Activated effector memory CD4-positive, alpha-beta T cell treated with anti-CD3 and anti-CD28 coated beads, Interleukin-2, amount 50 U/mL, for 16 hours (primary cell): ENCODE results near the gene COX4I1.
A peak's percentile ranks its signal among the peaks of the same experiment; 100 is the strongest.
"Not testable (repeated sequence)": the region's sequence is repeated elsewhere in the genome, so short reads cannot be mapped to it uniquely, and the experiment has no call there.

Experiments used
- DNase-seq: peaks from one replicate; pipeline ENCODE4 v3.0.0-alpha.2; 2020

Gene COX4I1

DNA sequence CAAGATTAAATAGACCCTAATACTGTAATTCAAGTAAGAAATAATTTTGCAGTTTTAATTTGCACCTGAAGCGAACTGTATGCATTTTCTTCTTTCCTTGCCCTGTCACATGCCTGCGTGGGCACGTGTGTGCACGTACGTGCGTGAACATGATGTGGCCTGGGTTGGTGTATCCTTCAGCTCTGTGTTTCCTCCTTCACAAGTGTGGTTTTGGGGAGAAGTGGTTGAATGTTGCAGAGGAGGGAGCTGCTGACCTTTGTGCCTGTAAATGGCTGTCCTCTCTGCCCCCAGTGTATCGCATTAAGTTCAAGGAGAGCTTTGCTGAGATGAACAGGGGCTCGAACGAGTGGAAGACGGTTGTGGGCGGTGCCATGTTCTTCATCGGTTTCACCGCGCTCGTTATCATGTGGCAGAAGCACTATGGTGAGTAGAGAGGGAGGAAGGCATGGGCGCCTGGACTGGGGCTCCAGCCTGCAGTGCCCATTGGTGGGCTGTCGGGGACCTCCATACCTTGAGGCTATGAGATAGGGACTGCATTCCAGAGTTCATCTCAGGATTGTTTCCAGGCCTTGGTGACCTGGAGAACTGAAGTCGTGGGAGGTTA lies 6.0 kb downstream of the COX4I1 start:
- no peak for DNase-seq

DNA sequence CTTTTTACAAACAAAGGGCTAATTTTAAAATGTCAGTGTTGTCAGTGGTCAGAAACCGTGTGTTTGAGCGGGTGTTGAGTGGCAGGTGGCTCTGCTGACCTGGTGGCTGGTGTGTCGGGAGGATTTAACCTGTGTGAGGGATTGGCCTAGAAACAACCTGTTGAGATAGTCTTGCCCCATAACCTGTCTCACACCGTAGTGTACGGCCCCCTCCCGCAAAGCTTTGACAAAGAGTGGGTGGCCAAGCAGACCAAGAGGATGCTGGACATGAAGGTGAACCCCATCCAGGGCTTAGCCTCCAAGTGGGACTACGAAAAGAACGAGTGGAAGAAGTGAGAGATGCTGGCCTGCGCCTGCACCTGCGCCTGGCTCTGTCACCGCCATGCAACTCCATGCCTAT lies 7.0 kb downstream of the COX4I1 start:
- DNase-seq, result no peak

DNA sequence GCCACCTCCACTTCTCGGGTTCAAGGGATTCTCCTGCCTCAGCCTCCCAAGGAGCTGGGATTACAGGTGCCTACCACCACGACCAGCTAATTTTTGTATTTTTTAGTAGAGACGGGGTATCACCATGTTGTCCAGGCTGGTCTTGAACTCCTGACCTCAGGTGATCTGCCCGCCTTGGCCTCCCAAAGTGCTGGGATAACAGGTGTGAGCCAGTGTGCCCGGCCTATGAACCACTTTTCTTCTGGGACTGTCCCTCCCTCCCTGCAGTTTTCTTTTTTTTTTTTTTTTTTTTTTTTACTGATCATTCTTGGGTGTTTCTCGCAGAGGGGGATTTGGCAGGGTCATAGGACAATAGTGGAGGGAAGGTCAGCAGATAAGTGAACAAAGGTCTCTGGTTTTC lies 7.8 kb downstream of the COX4I1 start:
- not testable (repeated sequence) for DNase-seq

DNA sequence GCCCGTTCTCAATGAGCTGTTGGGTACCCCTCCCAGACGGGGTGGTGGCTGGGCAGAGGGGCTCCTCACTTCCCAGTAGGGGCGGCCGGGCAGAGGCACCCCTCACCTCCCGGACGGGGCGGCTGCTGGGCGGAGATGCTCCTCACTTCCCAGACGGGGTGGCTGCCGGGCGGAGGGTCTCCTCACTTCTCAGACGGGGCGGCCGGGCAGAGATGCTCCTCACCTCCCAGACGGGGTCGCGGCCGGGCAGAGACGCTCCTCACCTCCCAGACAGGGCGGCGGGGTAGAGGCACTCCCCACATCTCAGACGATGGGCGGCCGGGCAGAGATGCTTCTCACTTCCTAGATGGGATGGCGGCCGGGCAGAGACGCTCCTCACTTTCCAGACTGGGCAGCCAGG lies 8.6 kb downstream of the COX4I1 start:
- DNase-seq, result not testable (repeated sequence)

DNA sequence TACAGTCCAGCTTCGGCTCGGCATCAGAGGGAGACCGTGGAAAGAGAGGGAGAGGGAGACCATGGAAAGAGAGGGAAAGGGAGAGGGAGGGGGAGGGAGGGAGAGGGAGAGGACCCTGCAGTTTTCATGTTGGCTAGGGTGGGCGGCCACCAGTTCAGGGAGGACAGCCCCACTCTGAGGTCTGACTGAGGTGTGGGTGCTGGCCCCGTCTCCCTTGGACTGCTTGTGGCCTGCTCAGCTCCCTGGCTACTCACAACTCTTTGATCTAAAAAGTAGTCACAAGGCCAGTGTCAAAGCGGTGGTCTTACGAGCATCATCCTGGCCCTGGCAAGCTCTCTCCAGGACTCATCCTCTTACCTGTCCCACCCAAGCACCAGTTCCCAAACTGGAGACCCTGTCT lies 9.4 kb downstream of the COX4I1 start:
- DNase-seq, result no peak

DNA sequence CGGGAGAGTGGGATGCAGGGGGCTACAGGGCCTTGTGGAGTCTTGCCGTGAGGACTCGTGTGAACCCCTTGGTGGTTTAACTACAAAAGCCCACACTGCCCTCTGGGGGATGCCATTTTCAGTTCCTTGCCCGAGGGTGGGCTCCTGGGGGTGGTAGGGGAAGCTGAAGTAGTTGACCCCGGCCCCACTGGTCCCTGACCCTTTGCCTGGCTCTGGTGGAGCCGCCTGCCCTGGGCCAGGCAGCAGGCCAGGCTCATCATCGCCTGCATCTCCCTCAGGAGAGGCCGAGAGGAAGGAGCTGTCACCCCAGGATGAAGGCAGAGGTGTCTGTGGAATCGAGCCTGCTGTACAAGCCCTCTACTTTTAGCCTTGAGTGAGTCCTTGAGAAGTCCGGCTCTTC lies 10.2 kb downstream of the COX4I1 start:
- no peak for DNase-seq

DNA sequence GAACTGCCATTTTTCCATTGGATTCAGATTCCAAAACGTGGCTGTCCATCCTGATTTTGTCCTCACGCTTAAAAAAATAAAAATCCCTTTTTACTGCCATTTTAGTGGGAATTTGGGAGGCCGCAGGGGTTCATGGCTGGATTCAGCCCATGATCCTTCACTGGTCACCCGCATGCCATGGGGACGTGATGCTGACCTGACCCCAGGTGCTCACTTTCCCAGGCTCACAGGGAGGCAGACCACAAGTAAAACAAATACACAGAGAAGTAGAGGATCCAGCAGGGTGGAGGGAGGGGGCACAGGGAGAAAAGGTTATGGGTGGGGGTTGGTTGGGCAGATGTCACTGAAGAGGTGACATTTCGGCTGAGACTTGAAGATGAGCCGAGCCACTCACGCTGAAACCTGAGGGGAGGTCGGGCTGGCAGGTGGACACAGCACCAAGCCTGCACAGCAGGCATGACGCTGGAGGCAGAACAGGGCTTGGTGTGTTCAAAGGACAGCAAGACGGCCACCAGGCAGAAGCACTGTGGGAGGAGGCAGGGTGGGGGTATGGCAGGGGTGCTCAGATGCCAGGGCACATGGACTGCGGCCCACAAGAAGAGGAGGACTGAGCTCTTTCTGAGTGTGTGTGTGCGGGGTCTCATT lies 10.7 kb downstream of the COX4I1 start:
- DNase-seq, result no peak

DNA sequence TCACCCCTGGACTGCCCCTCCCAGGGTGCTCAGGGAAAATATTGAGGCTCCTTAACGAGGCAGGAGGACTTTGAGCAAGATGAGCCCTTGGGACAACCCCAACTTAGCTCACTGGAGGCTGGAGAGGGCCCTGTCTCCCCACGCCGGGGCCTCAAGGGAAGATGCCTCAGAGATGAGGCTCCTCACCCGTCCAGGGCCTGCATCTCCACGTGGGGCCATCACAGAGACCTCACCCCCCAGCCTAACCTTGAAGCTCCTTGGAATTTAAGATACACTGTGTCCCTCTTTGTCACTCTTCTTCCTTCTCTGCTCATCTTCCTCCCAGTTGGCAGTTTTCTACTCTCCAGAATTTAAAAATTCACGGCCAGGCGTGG lies 11.2 kb downstream of the COX4I1 start:
- DNase-seq, result no peak

DNA sequence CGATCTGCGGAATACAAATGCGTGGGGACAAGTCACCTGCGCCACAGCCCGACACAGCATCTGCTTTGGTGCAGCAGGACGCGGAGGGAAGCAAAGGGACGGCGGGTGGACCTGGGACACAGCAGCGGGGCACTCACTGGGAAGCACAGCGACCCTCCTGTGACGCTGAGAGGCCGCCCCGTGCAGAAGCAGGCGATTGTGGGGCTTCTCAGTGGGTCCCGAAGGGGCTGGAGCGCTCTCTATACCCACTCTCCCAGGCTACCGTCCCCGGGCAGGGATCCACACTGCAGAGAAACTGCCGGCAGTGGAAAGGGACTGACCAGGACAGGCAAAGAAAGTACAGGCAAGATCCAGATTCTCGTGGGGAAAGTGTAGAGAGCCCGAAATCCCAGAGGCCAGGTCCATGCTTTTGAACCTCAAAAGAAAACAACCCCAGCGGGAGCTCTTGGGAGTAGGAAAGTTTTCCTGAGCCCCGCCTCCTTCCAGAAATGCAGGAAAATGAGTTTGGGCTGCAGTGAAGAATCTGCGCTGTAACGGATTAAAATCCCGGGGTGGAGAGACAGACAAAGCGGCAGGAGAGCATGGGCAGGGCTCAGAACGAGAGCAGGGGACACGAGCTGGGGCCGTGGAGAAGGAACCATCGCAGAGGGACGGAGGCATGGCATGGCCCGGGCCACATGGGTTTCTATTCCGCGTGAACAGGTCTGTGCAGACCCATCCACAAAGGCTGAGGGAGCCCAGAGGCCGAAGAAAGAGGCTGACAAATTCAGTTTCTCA lies 12.7 kb downstream of the COX4I1 start:
- DNase-seq, result no peak

DNA sequence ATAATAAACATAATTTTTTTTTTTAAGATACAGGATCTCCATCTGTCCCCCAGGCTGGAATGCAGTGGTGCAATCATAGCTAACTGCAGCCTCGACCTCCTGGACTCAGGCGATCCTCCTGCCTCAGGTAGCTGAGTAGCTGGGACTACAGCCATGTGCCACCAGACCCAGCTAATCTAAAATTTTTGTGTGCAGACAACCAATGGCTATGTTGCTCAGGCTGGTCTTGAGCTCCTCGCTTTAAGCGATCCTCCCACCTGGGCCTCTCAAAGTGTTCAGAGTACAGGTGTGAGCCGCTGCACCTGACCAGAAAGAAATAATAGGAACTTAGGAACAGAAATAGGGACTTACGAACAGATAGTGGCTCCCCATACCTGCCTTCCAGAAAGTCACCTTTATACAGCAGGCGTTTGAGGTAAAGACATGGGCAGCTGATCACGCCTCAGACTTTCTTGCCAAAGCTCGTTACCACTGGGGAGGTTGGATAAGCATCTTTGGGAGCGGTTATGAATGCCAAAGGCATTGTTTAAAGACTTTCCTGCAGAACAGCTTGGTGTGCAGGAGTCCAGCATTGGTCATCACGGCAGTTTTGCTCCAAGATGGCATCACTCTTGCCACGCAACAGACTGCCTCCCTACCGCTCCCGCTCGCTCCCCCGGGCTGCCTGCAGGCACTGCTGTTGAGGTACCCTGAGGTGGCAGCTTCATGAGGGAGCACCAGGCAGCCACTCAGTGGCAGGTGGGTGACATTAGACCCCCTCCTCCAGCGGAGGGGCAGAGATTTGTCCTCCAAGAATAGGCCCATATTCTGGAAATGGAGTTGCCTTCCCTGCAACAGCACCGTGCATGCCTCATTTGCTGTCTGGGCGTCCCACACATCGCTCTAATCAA lies 13.6 kb downstream of the COX4I1 start:
- DNase-seq, result no peak

DNA sequence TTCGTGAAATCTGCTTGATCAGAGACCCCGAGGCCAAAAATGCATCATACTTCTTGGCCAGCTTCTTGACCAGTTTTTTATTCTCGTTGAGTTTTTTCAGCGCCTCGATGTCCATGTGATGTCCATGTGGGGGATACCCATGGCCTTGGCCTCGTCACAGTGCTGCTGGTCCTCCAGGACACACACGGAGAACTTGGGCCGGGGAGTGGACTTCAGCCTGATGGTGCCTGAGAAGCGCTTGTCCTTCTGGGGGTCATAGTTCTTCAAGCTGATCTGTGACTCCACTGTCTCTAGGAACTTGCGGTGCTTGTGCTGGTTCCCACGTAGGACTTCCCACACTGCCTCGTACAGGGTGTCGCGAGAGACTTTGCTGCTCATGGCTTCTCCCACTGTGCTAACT lies 16.7 kb downstream of the COX4I1 start:
- no peak for DNase-seq

DNA sequence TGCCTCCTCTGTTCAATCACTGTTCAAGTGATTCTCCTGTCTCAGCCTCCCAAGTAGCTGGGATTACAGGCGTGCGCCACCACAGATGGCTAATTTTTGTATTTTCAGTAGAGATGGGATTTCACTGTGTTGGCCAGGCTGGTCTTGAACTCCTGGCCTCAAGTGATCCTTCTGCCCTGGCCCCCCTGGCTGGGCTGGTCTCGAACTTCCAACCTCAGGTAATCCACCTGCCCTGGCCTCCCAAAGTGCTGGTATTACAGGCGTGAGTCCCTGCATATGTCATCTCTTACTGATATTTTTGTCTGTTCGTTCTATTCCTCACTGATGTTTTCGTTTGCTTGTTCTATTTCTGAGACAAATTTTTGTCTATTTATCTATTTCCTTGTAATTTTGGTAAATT lies 17.7 kb downstream of the COX4I1 start:
- not testable (repeated sequence) for DNase-seq

DNA sequence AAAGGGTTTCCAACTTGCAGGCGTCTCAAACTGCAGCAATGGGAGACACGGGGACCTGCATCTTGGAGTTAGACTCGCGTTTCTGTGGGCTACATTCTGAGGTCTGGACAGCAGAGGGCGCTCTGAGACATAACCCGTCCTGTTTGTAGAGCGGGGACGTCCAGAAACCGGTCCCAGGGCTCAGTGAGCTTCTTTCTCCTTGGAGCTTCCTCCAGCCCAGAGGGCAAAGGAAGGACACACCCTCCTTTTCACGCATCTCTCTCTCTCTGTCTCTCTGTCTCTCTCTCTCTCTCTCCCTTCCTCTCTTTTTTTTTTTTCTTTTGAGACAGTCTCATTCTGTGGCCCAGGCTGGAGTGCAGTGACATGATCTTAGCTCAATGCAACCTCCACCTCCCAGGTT lies 19.8 kb downstream of the COX4I1 start:
- peak; percentile 93 for DNase-seq

DNA sequence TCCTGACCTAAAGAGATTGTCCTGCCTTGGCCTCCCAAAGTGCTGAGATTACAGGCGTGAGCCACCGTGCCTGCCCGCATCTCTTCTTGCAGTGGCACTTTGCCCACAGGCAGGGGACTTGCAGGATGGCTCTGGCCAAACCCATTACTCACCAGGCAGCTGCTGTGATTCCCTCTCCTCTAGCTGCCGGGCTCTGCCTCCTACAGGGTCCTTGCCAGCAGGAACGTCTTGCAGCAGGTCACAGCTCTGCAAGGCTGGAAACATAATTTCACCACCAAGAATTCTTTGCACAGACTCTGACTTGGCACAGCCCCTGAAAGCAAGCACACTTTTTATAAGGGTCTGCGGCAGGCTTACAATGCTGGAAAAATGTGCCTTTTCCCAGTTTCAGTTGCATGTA lies 20.3 kb downstream of the COX4I1 start:
- DNase-seq, result no peak

DNA sequence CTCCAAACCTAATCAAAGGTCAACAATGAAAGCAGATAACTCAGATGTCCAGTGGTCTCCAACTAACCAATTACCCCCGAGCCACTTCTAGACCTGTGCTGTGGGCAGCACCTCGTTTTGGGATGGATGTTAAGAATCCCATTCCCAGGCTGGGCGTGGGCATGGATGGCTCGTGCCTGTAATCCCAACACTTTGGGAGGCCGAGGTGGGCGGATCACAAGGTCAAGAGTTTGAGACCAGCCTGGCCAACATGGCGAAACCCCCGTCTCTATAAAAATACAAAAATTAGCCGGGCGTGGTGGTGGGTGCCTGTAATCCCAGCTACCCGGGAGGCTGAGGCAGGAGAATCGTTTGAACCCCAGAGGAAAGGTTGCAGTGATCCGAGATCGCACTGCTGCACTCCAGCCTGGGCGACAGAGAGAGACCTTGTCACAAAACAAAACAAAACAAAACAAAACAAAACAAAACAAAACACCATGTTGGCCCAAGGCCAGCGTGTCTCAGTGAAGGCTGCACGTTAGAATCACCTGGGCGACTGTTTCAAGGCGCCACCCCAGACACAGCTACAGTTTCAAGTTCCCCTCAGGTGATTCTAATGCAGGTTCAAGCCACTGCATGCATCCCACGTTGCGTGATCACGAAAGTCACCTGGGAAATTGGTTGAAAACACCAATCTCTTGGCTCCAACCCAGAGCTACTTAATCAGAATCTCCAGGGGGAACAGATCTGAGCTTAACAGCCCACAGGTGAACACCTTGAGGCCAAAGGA lies 21.3 kb downstream of the COX4I1 start:
- DNase-seq, result no peak

DNA sequence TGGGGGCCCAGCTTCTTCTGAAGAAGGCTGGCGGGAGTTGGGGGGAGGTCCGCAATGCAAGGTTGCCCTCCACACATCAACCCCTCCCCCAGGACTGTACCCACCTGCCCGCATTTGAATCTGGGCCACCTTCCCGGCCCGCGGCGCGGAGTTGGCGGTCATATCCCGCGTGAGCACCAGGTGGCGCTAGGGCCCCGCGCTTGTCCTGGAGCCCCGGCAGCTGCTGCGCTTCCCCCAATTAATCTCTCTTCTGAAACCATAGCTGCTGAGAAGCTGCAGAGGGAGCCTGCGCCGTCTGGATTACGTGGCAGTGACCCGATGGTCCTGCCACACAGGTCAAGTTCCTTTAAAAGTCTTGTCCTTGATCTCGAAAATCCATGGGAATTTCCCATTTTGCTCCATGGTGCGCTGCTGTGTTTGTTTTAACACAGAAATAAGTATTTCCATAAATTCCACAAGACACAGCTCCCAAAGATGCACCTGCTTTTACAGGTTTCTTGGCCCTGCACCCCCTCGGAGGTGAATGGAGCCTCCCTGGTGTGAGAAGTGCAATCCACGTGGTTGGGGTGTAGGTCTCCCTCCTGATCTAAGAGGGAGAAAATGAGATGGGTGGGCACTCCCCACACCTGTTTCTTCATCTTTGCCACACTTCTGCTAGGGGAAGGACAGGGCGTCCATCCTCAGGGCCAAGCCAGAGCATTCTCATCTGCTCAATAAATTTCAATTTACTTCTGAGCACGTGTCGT lies 22.1 kb downstream of the COX4I1 start:
- peak; percentile 91 for DNase-seq

DNA sequence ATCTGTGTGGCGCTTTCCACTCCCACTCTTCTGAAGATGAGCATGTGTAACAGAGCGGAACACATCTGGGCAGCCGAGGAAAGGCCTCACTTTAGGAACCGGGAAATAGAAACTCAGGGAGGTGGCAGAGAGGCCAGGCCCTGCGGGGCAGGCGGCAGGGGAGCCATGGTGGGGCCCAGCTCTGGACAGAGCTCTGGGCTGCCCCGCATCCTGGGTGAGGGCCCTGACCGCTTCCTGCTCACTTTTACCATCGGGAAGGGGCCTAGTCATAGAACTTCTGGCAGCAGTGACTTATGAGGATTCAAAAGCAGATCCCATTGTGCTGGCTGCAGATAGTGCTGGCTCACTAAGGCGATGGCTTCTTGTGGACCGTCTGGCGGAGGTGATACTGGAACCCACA lies 22.6 kb downstream of the COX4I1 start:
- no peak for DNase-seq

DNA sequence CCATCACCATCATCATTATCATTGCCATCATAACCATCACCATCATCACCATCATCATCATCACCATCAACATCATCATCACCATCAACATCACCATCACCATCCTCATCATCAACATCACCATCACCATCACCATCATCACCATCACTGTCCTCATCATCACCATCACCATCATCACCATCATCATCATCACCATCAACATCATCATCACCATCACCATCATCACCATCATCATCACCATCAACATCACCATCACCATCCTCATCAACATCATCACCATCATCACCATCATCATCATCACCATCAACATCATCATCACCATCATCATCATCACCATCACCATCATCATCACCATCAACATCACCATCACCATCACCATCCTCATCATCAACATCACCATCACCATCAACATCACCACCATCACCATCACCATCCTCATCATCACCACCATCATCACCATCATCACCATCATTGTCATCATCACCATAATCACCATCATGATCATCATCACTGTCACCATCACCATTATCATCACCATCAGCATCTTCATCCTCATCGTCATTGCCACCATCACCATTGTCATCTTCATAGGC lies 23.9 kb downstream of the COX4I1 start:
- no peak for DNase-seq

DNA sequence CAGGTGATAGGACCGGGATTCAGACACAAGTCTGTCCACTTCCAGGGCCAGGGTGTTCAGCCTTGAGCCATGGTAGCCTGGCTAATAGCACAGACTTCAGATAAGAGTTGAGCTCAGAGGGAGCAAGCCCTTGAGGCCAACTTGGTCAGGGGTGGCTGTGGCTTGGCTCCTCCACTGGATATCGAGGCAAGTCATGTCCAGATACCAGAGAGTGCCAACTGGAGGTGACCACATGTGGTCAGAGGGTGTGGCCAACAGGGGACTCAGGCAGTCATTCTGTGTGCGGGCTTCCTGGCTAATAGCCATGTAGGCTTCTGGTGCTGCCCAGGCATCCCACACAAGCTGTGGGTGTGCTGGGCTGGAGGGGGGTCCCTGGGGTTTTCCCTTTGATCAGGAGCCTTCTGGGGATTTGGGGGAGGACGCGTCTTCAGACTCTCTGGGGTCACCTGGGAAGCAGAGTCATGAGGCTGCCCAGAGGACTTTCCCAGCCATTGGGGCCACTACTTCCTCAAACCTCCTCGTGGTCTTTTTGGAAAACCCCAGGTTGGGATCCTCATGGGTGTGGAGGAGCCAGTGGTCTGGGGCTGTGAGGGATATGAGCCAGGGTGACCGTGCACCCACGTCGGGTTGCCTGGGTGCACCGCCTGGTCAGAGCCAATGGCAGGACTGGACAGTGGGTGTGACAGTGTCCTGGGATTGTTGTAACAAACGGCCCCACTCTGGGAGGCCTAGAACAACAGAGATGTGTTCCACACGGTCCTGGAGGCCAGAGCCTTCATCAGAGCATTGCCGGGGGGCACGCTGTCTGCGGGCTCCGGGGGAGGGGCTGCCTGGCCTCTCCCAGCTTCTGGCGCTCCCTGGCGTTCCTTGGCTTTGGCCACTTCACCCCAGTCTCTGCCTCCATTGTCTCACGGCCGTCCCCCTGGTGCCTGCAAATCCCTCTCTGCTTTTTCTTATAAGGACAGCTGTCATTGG lies 25.0 kb downstream of the COX4I1 start:
- no peak for DNase-seq

DNA sequence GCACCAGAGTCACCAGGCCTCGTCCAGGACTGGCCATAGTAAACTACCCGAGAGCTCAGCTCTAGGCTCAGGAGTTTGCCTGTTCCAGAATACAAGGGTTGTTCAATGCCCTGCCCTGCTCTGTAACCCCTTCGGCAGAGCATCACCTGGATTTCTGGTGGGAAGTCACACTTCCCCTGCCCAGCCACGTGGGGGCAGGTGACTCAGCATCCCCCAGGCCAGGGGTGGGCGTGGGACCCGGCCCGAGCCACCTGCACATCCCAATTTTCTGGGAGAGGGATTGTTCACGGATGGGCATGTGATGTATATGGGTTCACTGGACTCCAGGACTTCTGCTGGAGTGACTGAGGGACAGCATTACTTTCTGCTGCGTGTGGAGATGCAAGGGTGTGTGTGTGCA lies 25.8 kb downstream of the COX4I1 start:
- DNase-seq, result no peak
